ENCODE measurements around the gene TBC1D23. TPM values are rescaled to one million over a fixed set of nuclear protein-coding genes. Genes with fewer than 3 reads are reported as not detected.
"Not testable (repeated sequence)": the region's sequence is repeated elsewhere in the genome, so short reads cannot be mapped to it uniquely, and the experiment has no call there.

Gene TBC1D23
- total and polyA plus RNA-seq, 2 of the 13 experiments (the other 11 are each of a cell fraction or from before 2014, with no cell fraction given) = 28.7 to 35.4 TPM

GRCh38 chr3:100238599-100238998, 22.2 kb upstream of the TBC1D23 start (continued):
- TF ChIP-seq RNF219 (CRISPR knock-in tag; IDR thresholded peaks at IDR 0.05) = no peak

- H3K79me2 ChIP-seq (ENCODE audit: insufficient read depth, low read length); H3K9me3 ChIP-seq (ENCODE audit: low read length); ATAC-seq; BruUV-seq (replicated peaks); H4K20me1 ChIP-seq (ENCODE audit: insufficient read depth, low read length); H3K27ac ChIP-seq (ENCODE audit: extremely low read length, insufficient read depth, low read length); H3K9ac ChIP-seq (ENCODE audit: insufficient read depth, low read depth, low read length); H3K4me3 ChIP-seq (replicated peaks in 1 of 3; ENCODE audit: insufficient read depth in 1 of 3, low read depth in 2 of 3, low read length in 3 of 3); in situ Hi-C loops (cut with HindIII; ENCODE audit: extremely low pct_ligation_motif_present, low pct_unique_long_range_greater_than_20kb); H3K36me3 ChIP-seq (replicated peaks in 1 of 2; ENCODE audit: control insufficient read depth in 1 of 2, insufficient read depth in 2 of 2, low read length in 2 of 2); POLR2A ChIA-PET; H2AFZ ChIP-seq (ENCODE audit: low read length); FAIRE-seq; intact Hi-C loops (cut with micrococcal nuclease; ENCODE audit: unreplicated experiment); DNase-seq (ENCODE audit: low spot score); H3K4me1 ChIP-seq (ENCODE audit: insufficient read depth, low read length); CTCF ChIA-PET (ENCODE audit: low intra/inter-chr PET ratio, low total read pairs); H3K4me2 ChIP-seq (ENCODE audit: low read depth, low read length); H3K27me3 ChIP-seq (ENCODE audit: control insufficient read depth in 1 of 2, insufficient read depth in 2 of 2, low read length in 2 of 2): not testable (repeated sequence)
- 100% methylated on average over 1 of the region's 1 CpG for WGBS (ENCODE audit: low lambda C conversion rate)
Measured at GRCh38 chr3:100242471-100242870, 18.3 kb upstream of the TBC1D23 start.

GRCh38 chr3:100244264-100244663, 16.5 kb upstream of the TBC1D23 start:
- Histone ChIP-seq H3K9ac (ENCODE audit: insufficient read depth, low read depth, low read length) (no peak overlapping the region), H3K4me3 (replicated peaks in 1 of 3; ENCODE audit: insufficient read depth in 1 of 3, low read depth in 2 of 3, low read length in 3 of 3) (no peak overlapping the region), H3K79me2 (ENCODE audit: insufficient read depth, low read length) (no peaks in the 10 kb centered on the region), H3K27ac (ENCODE audit: extremely low read length, insufficient read depth, low read length) (no peak overlapping the region), H3K4me1 (ENCODE audit: insufficient read depth, low read length) (no peaks in the 10 kb centered on the region), H2AFZ (ENCODE audit: low read length) (no peak overlapping the region), H3K36me3 (replicated peaks in 1 of 2; ENCODE audit: control insufficient read depth in 1 of 2, insufficient read depth in 2 of 2, low read length in 2 of 2) (no peaks in the 10 kb centered on the region), H4K20me1 (ENCODE audit: insufficient read depth, low read length) (no peaks in the 10 kb centered on the region), H3K9me3 (ENCODE audit: low read length) (no peaks in the 10 kb centered on the region), H3K27me3 (ENCODE audit: control insufficient read depth in 1 of 2, insufficient read depth in 2 of 2, low read length in 2 of 2) (no peaks in the 10 kb centered on the region), H3K4me2 (ENCODE audit: low read depth, low read length) (no peak overlapping the region)
- FAIRE-seq (no peak), DNase-seq (ENCODE audit: low spot score) (no peak), ATAC-seq (no peak)
- BruUV-seq (replicated peaks) = no TSS peak
- POLR2A ChIA-PET = no interaction called here
- in situ Hi-C loops (cut with HindIII; ENCODE audit: extremely low pct_ligation_motif_present, low pct_unique_long_range_greater_than_20kb) = no loop called here
- CTCF ChIA-PET (ENCODE audit: low intra/inter-chr PET ratio, low total read pairs) = no interaction called here
- intact Hi-C loops (cut with micrococcal nuclease; ENCODE audit: unreplicated experiment) = no loop called here
- no peak for TF ChIP-seq HNRNPL (IDR thresholded peaks at IDR 0.05; ENCODE audit: low read depth, low read length)
- no peak for TF ChIP-seq ZNF839 (CRISPR knock-in tag; IDR thresholded peaks at IDR 0.05; ENCODE audit: borderline replicate concordance)
- TF ChIP-seq FOSL1 (CRISPR knock-in tag; IDR thresholded peaks at IDR 0.05; ENCODE audit: borderline replicate concordance) = no peak
- TF ChIP-seq RFXANK (CRISPR knock-in tag; IDR thresholded peaks at IDR 0.05) = no peak
- TF ChIP-seq GMEB1 (CRISPR knock-in tag; IDR thresholded peaks at IDR 0.05; ENCODE audit: borderline replicate concordance) = no peak
- TF ChIP-seq ATF1 (CRISPR knock-in tag; IDR thresholded peaks at IDR 0.05) = no peak
- TF ChIP-seq ZNF574 (CRISPR knock-in tag; IDR thresholded peaks at IDR 0.05) = no peak
- no peak for TF ChIP-seq EZH2 (conservative IDR thresholded peaks at IDR 0.05; ENCODE audit: low read depth, low read length)
- TF ChIP-seq ATF7-NPFF (CRISPR knock-in tag; IDR thresholded peaks at IDR 0.05; ENCODE audit: low read depth) = no peak
- no peak for TF ChIP-seq PHF21A (CRISPR knock-in tag; IDR thresholded peaks at IDR 0.05)
- TF ChIP-seq ZNF354B (CRISPR knock-in tag; IDR thresholded peaks at IDR 0.05) = no peak

Data from HepG2 (cell line).